ENCODE data around the gene MTOR. TPM values are rescaled to one million over a fixed set of nuclear protein-coding genes. Genes with fewer than 3 reads are reported as not detected.

Gene MTOR
- total and polyA plus RNA-seq, 2 of the 8 experiments (the other 6 are each of a cell fraction or from before 2014, with no cell fraction given): 44.2 to 76.8 TPM

- Histone ChIP-seq H3K4ac (replicated peaks; ENCODE audit: insufficient read length, low read depth, low read length) (no peak overlapping the region), H3K79me1 (ENCODE audit: low read depth, low read length) (peaks cover 12% of the 10 kb centered on the region), H4K8ac (ENCODE audit: extremely low read depth, insufficient read depth, low read length) (no peak overlapping the region), H3K23me2 (ENCODE audit: low read depth, low read length) (no peaks in the 10 kb centered on the region; the same call in 1 of the 2 replicates), H3K36me3 (ENCODE audit: control insufficient read depth in 2 of 4, insufficient read depth in 4 of 4, low read length in 3 of 4) (peaks cover 0 to 8% (median 1%) of the 10 kb centered on the region in 4 experiments; a peak in 3 of 8 replicates), H3K9me3 (ENCODE audit: insufficient read depth in 2 of 2, low read depth in 1 of 2, low read length in 1 of 2) (no peaks in the 10 kb centered on the region), H2AFZ (ENCODE audit: low read length) (no peak overlapping the region), H2BK12ac (ENCODE audit: low read depth, low read length) (0 out of 2 replicates have a peak overlapping the region, but pooled peaks have one; percentile 43), H3K18ac (ENCODE audit: extremely low read depth, low read length) (no peak overlapping the region; the same call in 1 of the 2 replicates), H3K27ac (ENCODE audit: low read depth, low read length) (no peak overlapping the region), H4K5ac (ENCODE audit: insufficient read length, low read depth, low read length) (no peak overlapping the region), H2BK20ac (ENCODE audit: low read length) (no peak overlapping the region), H3K4me2 (ENCODE audit: insufficient read depth in 1 of 2, low read depth in 2 of 2, low read length in 2 of 2) (no peak overlapping the region), H2BK5ac (ENCODE audit: low read depth, low read length) (no peak overlapping the region; the same call in 1 of the 2 replicates), H3K14ac (ENCODE audit: insufficient read length) (no peak overlapping the region), H2AK5ac (ENCODE audit: low read depth, low read length) (0 out of 2 replicates have a peak overlapping the region, but pooled peaks have one; percentile 40), H4K91ac (replicated peaks; ENCODE audit: insufficient read length, low read length) (no peak overlapping the region), H4K20me1 (replicated peaks in 1 of 2; ENCODE audit: control insufficient read depth in 1 of 2, insufficient read depth in 2 of 2, low read length in 2 of 2) (peaks cover 0 to 1% of the 10 kb centered on the region in 2 experiments), H3K56ac (replicated peaks; ENCODE audit: insufficient read length, low read depth, low read length) (no peak overlapping the region), H2BK15ac (ENCODE audit: low read length) (no peak overlapping the region), H3K79me2 (ENCODE audit: control insufficient read depth in 1 of 2, insufficient read depth in 2 of 2, low read length in 2 of 2) (peaks cover under 1 to 18% of the 10 kb centered on the region in 2 experiments; a peak in 2 of 4 replicates), H3K4me1 (replicated peaks in 1 of 4; ENCODE audit: control insufficient read depth in 3 of 4, insufficient read depth in 4 of 4, low read length in 3 of 4) (peaks cover 9 to 28% (median 22%) of the 10 kb centered on the region in 4 experiments), H3K27me3 (replicated peaks in 1 of 4; ENCODE audit: control insufficient read depth in 3 of 4, extremely low read depth in 1 of 4, insufficient read depth in 3 of 4, low read length in 3 of 4) (no peaks in the 10 kb centered on the region), H3K4me3 (ENCODE audit: extremely low read depth in 1 of 4, insufficient read depth in 2 of 4, low read depth in 3 of 4, low read length in 4 of 4) (no peak overlapping the region), H2BK120ac (replicated peaks; ENCODE audit: low read depth, low read length) (no peak overlapping the region), H3K23ac (ENCODE audit: insufficient read length) (no peak overlapping the region), H3K9ac (replicated peaks in 1 of 4; ENCODE audit: extremely low read depth in 1 of 4, low read depth in 3 of 4, low read length in 3 of 4) (no peak overlapping the region)
- 91% methylated on average over 5 of the region's 5 CpGs; no CpG with 5 or more reads in 1 of the 2 experiments for WGBS, 2 experiments (ENCODE audit: extremely low coverage in 1 of 2, insufficient coverage in 1 of 2, insufficient read length in 1 of 2, insufficient replicate concordance in 2 of 2, low coverage in 1 of 2, low lambda C conversion rate in 2 of 2, missing lambda C conversion rate in 1 of 2)
- no peak for DNase-seq (ENCODE audit: low read depth in 1 of 2, low spot score in 2 of 2)
- POLR2A ChIA-PET (ENCODE audit: partially characterized antibody): interaction anchor here (1.2 kb wide), 1 partner anchor 16 kb away, joined by 3 read pairs; the partner anchor contains the start of gene UBIAD1
- CTCF ChIA-PET (ENCODE audit: partially characterized antibody): interaction anchor here (0.6 to 1.6 kb wide), 3 partner anchors 13 to 26 kb away, joined by 3 to 4 read pairs (median 3); no protein-coding TSS in a partner anchor
- FAIRE-seq: no peak
- TF ChIP-seq SIRT6 (IDR thresholded peaks at IDR 0.05; ENCODE audit: low read length): no peak
- no peak for TF ChIP-seq RAD21 (IDR thresholded peaks at IDR 0.05 in 1 of 2, conservative IDR thresholded peaks at IDR 0.05 in 1 of 2; ENCODE audit: low read depth in 2 of 2, low read length in 2 of 2)
- no peak for TF ChIP-seq TBP (IDR thresholded peaks at IDR 0.05; ENCODE audit: low read depth, low read length)
- no peak for TF ChIP-seq GTF2F1 (IDR thresholded peaks at IDR 0.05; ENCODE audit: borderline replicate concordance, low read depth, low read length)
- TF ChIP-seq CTBP2 (IDR thresholded peaks at IDR 0.05; ENCODE audit: borderline replicate concordance, insufficient read depth, insufficient read length, low read length): no peak
- TF ChIP-seq RFX5 (IDR thresholded peaks at IDR 0.05; ENCODE audit: borderline replicate concordance, low read depth, low read length): no peak
- TF ChIP-seq KDM1A (IDR thresholded peaks at IDR 0.05; ENCODE audit: borderline replicate concordance, low read length): no peak
- no peak for TF ChIP-seq CHD1 (IDR thresholded peaks at IDR 0.05; ENCODE audit: low read depth, low read length)
- no peak for TF ChIP-seq RBBP5 (IDR thresholded peaks at IDR 0.05; ENCODE audit: borderline replicate concordance, low read depth, low read length)
- TF ChIP-seq MAFK (IDR thresholded peaks at IDR 0.05; ENCODE audit: low read depth, low read length): no peak
- TF ChIP-seq FOSL1 (IDR thresholded peaks at IDR 0.05; ENCODE audit: insufficient read depth, low read depth, low read length): no peak
These were observed 26.7 kb upstream of the MTOR start for GRCh38 chr1:11289064-11289463.

Data from H1 (cell line).